Inflammatory macrophage treated with lipopolysaccharide for 4 hours (primary cell): Measurements from ENCODE around the gene DHRS7B.
"Not testable (repeated sequence)": the region's sequence is repeated elsewhere in the genome, so short reads cannot be mapped to it uniquely, and the experiment has no call there.

Source experiments
- DNase-seq: peaks from one replicate; pipeline ENCODE4 v3.0.0-alpha.2; 2020

DHRS7B gene

GRCh38 chr17:21126645-21127508 lies at the start of gene DHRS7B:
TSS of gene DHRS7B (plus strand) at chr17:21126964. CDS start at chr17:21126972, 8 bp downstream.
- DNase-seq: peak; percentile 95

DNA sequence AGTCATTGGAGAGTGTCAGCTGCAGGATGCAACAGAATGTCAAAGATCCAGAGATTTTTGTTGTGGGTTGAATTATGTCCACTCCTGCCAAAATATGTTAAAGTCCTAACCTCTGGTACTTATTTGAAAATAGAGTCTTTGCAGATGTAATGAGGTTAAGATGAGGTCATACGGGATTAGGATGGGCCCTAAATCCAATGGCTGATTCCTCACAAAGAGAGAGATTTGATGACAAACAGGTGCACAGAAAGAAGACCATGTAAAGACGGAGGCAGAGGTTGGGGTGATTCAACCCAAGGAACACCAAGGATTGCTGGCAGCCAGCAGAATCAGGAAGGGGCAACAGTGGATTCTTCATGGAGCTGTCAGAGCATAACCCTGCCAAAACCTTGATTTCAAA lies 49.5 kb upstream of the DHRS7B start:
- DNase-seq: no peak

DNA sequence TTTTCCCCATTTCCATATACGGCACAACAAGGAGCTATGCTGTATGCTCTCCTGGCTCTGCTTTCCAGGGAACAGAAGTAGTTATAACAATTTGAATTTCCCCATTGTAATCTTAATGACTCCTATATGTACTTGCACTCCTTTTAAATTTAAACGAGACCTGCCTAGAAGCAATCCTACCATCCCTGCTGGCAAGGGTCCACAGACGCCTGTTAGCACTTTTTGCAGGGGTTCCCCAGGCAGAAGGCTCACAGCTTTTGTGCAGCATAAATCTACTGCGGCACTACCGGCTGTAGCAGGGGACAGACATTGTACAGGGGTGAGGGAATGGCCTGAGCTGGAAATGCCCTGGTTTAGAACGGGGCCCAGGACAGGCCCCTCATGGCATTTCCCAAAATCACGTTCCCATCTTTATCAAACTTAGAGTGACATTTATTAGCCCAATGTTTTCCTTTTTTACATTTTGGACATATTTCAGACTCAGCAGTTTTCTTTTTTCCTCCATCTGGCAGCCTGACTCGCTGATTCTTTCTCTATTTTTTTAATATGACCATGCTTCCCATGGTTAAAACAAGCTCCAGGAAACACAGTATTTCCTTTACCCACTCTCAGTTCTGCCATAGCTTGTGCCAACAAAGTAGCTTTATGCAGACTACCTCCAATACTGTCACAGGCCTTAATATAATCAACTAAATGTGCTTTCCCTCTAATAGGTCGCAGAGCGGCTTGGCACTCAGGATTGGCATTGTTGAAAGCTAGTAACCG lies 48.6 kb upstream of the DHRS7B start:
- no peak for DNase-seq

GRCh38 chr17:21079196-21079595 lies 47.6 kb upstream of the DHRS7B start:
- no peak for DNase-seq

DNA sequence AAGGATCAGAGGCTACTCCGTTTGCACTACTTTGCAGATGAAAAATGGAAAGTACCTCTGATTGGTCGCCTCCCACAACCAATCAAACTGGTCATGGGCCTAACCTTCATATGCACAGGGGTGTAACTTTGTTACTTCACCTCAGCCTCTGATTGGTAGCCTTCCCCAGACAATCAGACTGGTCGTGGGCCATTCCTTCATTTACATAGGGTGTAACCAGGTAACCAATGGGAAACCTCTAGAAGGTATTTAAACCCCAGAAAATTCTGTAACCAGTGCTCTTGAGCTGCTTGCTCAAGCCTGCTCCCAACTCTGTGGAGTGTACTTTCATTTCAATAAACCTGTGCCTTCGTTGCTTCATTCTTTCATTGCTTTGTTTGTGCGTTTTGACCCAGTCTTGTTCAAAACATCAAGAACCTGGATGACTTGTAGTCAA lies 44.7 kb upstream of the DHRS7B start:
- no peak for DNase-seq

DNA sequence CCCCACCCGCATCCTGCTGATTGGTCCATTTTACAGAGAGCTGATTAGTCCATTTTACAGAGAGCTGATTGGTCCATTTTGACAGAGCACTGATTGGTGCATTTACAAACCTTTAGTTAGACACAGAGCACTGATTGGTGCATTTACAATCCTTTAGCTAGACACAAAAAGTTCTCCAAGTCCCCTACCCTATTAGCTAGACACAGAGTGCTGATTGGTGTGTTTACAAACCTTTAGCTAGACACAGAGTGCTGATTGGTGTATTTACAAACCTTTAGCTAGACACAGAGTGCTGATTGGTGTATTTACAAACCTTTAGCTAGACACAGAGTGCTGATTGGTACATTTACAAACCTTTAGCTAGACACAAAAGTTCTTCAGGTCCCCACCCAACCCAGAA lies 41.5 kb upstream of the DHRS7B start:
- DNase-seq: not testable (repeated sequence)

DNA sequence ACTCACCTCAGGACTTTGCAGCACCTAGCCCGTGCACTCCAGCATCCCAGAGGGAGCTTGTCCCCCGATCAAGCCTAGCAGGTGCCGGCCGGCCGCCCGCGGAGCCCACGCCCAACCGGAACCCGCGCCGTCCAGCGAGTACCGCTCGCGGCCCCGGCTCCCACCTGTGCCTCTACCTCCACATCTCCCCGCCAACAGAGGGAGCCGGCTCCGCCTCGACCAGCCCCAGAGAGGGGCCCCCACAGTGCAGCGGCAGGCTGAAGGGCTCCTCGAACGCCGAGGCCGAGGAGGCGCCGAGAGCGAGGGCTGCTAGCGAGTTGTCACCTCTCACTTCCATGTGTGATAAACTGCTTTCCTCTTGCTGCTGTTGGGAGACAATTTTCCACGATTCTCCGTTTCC lies 41.1 kb upstream of the DHRS7B start:
- no peak for DNase-seq

- DNase-seq: no peak
Observed at GRCh38 chr17:21089145-21089544, 37.6 kb upstream of the DHRS7B start.

GRCh38 chr17:21089933-21090901 lies 36.5 kb upstream of the DHRS7B start:
- DNase-seq: peak; percentile 36

DNA sequence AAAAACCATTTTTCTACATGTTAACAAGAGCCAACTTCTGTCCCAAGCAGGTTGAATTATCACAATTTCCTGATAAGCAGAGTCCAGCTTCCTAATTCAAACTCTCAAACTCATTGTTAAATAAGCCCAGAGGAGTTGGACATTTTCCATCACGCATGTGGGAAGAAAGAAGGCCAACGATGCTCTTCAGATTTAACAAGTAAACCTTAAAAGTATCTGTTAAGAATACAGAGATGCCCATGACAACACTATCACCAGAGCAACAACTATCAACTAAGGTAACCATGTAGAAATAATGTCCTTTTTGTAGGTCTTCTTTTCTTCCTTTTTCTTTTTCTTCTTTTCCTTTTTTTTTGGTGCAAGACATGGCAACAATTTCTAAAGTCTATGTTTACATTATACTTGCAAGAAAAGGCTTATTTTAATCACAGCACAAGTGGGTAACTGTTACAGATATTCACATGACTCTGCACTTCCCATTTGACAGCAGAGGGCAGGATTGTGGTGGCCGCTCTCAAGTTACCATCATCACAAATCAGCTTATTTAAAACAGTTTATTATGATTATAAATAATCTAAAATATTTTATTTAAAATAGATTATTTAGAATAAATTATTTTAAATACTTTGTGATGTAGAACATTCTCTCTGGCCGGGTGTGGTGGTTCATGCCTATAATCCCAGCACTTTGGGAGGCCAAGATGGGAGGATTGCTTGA lies 35.7 kb upstream of the DHRS7B start:
- peak; percentile 43 for DNase-seq

GRCh38 chr17:21094298-21094704 lies 32.5 kb upstream of the DHRS7B start:
- DNase-seq: no peak

- no peak for DNase-seq
Observed at GRCh38 chr17:21095735-21096134, 31.0 kb upstream of the DHRS7B start.

DNA sequence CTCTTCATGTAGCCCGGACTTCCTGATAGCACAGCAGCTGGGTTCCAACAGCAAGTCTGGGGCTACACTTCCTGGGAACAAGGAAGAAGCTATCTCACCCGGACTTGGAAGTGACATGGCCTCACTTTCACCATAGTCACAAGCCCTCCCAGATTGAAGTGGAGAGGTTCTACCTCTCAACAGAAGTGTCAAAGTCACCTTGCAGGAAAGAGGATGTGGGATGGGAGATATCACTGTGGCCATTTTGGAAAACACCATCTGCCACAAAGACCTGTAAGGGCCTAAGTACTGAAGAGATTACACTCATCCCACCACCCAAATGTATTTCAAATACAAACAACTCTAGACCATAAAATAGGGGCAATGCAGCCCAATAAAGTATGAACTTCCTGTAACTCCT lies 29.9 kb upstream of the DHRS7B start:
- DNase-seq: no peak

GRCh38 chr17:21098934-21099689 lies 27.7 kb upstream of the DHRS7B start:
- peak; percentile 65 for DNase-seq

DNA sequence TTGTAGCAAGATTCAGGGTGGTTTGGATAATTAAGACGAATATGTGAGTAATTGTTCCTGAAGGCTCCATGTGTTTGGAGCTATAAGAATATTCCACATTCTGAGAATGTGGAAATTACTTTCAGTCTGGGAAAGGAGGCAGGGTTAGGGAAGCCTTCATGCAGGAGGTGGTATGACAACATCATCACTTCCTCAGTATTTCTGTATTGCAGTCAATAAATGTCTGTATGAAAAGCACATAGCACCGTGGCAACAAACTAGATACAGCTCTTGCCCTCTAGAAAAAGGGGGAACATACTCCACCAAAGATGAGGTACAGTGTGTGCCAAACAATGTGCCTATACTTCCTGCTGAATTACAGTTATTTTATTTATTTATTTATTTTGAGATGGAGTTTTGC lies 26.1 kb upstream of the DHRS7B start:
- peak; percentile 22 for DNase-seq

DNA sequence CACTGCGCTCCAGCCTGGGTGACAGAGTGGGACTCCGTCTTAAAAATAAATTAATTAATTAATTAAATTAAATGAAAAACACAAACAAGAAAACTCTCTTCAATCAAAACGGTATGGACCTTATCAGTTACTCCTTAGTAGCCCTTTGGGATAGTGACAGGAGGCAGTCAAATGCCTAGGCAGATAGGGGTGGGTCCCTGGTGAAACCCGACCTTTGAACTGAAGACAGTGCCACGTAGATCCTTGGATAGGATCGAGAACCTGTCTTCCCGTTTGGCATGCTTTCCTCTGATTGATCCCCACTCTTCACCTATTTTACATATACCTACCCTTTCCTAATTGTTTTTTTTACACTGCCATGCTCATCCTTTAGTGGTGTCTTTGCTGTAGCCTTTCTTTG lies 22.2 kb upstream of the DHRS7B start:
- no peak for DNase-seq

DNA sequence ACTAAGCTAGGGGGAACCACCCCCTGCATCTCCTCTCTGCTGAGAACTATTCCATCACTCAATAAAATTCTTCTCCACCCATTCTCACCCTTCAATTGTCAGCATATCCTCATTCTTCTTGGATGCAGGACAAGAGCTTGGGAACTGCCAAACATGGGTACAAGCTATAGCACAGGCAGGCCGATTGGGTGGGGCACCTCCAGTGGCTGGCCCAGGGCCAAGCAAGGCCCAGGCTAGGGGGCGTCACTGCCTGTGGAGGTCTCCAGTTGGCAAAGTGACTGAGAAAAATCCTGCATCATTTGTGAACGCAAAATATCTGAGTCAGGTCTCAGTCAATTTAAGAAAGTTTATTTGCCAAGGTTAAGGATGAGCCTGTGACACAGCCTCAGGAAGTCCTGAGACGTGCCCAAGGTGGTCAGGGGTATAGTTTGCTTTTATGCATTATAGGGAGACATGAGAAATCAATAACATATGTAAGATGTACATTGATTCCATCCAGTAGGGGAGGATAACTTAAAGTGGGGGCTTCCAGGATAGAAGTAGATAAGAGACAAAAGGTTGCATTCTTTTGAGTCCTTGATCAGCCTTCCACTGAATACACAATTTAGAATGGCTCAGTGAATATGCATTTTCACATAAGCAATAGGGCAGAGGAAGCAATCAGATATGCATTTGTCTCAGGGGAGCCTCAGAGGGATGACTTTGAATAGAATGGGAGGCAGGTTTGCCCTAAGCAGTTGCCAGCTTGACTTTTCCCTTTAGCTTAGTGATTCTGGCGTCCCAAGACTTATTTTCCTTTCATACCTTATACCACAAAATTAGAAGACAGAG lies 21.5 kb upstream of the DHRS7B start:
- no peak for DNase-seq

- DNase-seq: no peak
Observed at GRCh38 chr17:21106316-21106715, 20.4 kb upstream of the DHRS7B start.

- not testable (repeated sequence) for DNase-seq
Observed at GRCh38 chr17:21107067-21107650, 19.6 kb upstream of the DHRS7B start.

DNA sequence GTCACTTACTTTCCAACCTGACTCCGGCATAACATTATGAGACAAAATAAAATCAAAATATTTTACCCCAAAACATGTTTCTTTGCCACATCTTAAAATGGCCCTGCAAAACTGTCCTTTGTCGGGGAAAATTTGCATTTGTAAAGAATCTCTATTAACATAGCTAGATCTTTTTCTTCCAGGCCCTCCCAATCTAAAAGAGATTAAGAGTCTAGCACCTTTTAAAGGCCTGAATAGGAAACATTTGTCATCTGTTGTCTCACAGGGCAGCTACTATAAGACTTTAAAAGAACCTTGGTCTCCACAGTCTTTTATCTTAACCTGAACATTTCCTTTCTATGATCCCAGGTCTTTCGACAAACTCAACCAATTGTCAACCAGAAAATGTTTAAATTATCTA lies 18.1 kb upstream of the DHRS7B start:
- no peak for DNase-seq
